ENCODE measurements around the gene ROBO1. TPM values are rescaled to one million over a fixed set of nuclear protein-coding genes. Genes with fewer than 3 reads are reported as not detected.

ROBO1 gene
- total RNA-seq, 1 donor from 2014 or later = 3.1 TPM

GRCh38 chr3:79236496-79236895 lies 531.3 kb downstream of the ROBO1 start:
- intact Hi-C loops (cut with micrococcal nuclease) = no loop called here
- Mint-ChIP-seq H3K36me3 (ENCODE audit: low read depth) (no peaks in the 10 kb centered on the region), H3K27me3 (no peaks in the 10 kb centered on the region), H3K9me3 (peaks cover 3% of the 10 kb centered on the region), H3K4me3 (no peak overlapping the region), H3K27ac (no peak overlapping the region), H3K4me1 (no peaks in the 10 kb centered on the region)
- DNase-seq (no peak), ATAC-seq (ENCODE audit: low read depth) (no peak)
- no peak for TF ChIP-seq CTCF (IDR thresholded peaks at IDR 0.05)
- ChIA-PET POLR2A (no interaction called here), CTCF (no interaction called here)

GRCh38 chr3:79233431-79234060 lies 534.3 kb downstream of the ROBO1 start:
- intact Hi-C loops (cut with micrococcal nuclease) = no loop called here
- ATAC-seq (ENCODE audit: low read depth) = no peak
- no peak overlapping the region for H3K4me3 Mint-ChIP-seq
- CTCF ChIA-PET = no interaction called here
- no peaks in the 10 kb centered on the region for H3K36me3 Mint-ChIP-seq (ENCODE audit: low read depth)
- no peaks in the 10 kb centered on the region for H3K4me1 Mint-ChIP-seq
- H3K9me3 Mint-ChIP-seq = peaks cover 3% of the 10 kb centered on the region
- no peaks in the 10 kb centered on the region for H3K27me3 Mint-ChIP-seq
- H3K27ac Mint-ChIP-seq = no peak overlapping the region
- POLR2A ChIA-PET = no interaction called here
- DNase-seq = no peak
- TF ChIP-seq CTCF (IDR thresholded peaks at IDR 0.05) = no peak

GRCh38 chr3:79230266-79230665 lies 537.5 kb downstream of the ROBO1 start:
- ChIA-PET CTCF (no interaction called here), POLR2A (no interaction called here)
- intact Hi-C loops (cut with micrococcal nuclease) = no loop called here
- ATAC-seq (ENCODE audit: low read depth) = no peak
- TF ChIP-seq CTCF (IDR thresholded peaks at IDR 0.05) = no peak
- DNase-seq = no peak
- Mint-ChIP-seq H3K4me3 (no peak overlapping the region), H3K27ac (no peak overlapping the region), H3K9me3 (peaks cover 5% of the 10 kb centered on the region), H3K4me1 (no peaks in the 10 kb centered on the region), H3K27me3 (no peaks in the 10 kb centered on the region), H3K36me3 (ENCODE audit: low read depth) (no peaks in the 10 kb centered on the region)

GRCh38 chr3:79217096-79217495 lies 550.7 kb downstream of the ROBO1 start:
- Mint-ChIP-seq H3K27ac (no peak overlapping the region), H3K4me3 (no peak overlapping the region), H3K36me3 (ENCODE audit: low read depth) (no peaks in the 10 kb centered on the region), H3K9me3 (peaks cover 2% of the 10 kb centered on the region), H3K27me3 (no peaks in the 10 kb centered on the region), H3K4me1 (no peaks in the 10 kb centered on the region)
- no peak for TF ChIP-seq CTCF (IDR thresholded peaks at IDR 0.05)
- CTCF ChIA-PET = no interaction called here
- intact Hi-C loops (cut with micrococcal nuclease) = no loop called here
- no peak for DNase-seq
- POLR2A ChIA-PET = no interaction called here
- no peak for ATAC-seq (ENCODE audit: low read depth)

GRCh38 chr3:79215286-79215685 lies 552.5 kb downstream of the ROBO1 start:
- CTCF ChIA-PET = no interaction called here
- TF ChIP-seq CTCF (IDR thresholded peaks at IDR 0.05) = no peak
- Mint-ChIP-seq H3K27me3 (no peaks in the 10 kb centered on the region), H3K4me1 (no peaks in the 10 kb centered on the region), H3K36me3 (ENCODE audit: low read depth) (no peaks in the 10 kb centered on the region), H3K27ac (no peak overlapping the region), H3K4me3 (no peak overlapping the region), H3K9me3 (peaks cover 2% of the 10 kb centered on the region)
- DNase-seq = no peak
- ATAC-seq (ENCODE audit: low read depth) = no peak
- intact Hi-C loops (cut with micrococcal nuclease) = no loop called here
- POLR2A ChIA-PET = no interaction called here

All from activated B cell treated with CpG ODN at 0.5 μM for 24 hours (primary cell).